ENCODE results near the gene IQGAP1. TPM values are rescaled to one million over a fixed set of nuclear protein-coding genes. Genes with fewer than 3 reads are reported as not detected.
A peak's percentile ranks its signal among the peaks of the same experiment; 100 is the strongest.

IQGAP1 gene
- total and polyA plus RNA-seq, 4 experiments from 2014 or later, result 86.1 to 132 (median 125) TPM

GRCh38 chr15:90441027-90441426 is 53.0 kb downstream of the IQGAP1 start:
- Mint-ChIP-seq H3K27me3 (no peaks in the 10 kb centered on the region), H3K9me3 (peaks cover 0 to 4% (median 0%) of the 10 kb centered on the region in 8 donors), H3K4me1 (peaks cover 14 to 25% (median 18%) of the 10 kb centered on the region in 4 donors), H3K36me3 (peaks cover 36 to 71% of the 10 kb centered on the region in 2 donors), H3K4me3 (no peak overlapping the region), H3K27ac (peak overlapping the region in 2 of 7 donors; percentile 24 to 41)
- Histone ChIP-seq H3K9me3 (ENCODE audit: control insufficient read depth in 1 of 2, low read length in 2 of 2) (no peaks in the 10 kb centered on the region), H3K4me1 (ENCODE audit: insufficient read depth, low read length) (peaks cover 5% of the 10 kb centered on the region), H3K27me3 (ENCODE audit: insufficient read depth, low read length) (no peaks in the 10 kb centered on the region), H3K27ac (ENCODE audit: low read depth, low read length) (no peak overlapping the region), H3K4me3 (ENCODE audit: low read length in 2 of 2) (no peak overlapping the region), H3K36me3 (ENCODE audit: insufficient read depth, low read length) (peaks cover 31% of the 10 kb centered on the region)
- DNase-seq, result no peak
- ChIA-PET CTCF (ENCODE audit: partially characterized antibody) (no interaction called here), POLR2A (ENCODE audit: partially characterized antibody) (no interaction called here)
- intact Hi-C loops (cut with micrococcal nuclease), result no loop called here

DNA sequence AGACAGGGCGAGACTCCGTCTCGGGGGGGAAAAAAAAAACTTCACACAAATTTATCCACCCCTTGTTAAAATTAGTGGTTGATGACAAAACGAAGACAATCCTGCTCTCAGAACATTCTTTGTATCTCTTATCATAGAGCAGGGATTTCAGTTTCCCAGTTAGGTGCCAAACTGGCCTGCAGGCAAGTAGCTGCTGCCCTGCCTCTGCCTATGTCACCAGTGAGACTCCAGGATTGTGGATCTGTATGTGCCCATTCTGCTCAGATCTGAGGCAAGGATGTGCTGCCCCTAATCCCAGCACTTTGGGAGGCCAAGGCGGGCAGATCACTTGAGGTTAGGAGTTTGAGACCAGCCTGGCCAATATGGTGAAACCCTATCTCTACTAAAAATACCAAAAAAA is 54.4 kb downstream of the IQGAP1 start:
- Mint-ChIP-seq H3K9me3 (peaks cover 0 to 4% (median 0%) of the 10 kb centered on the region in 8 donors), H3K4me1 (peaks cover 5 to 15% (median 13%) of the 10 kb centered on the region in 4 donors), H3K36me3 (peaks cover 31 to 68% of the 10 kb centered on the region in 2 donors), H3K4me3 (no peak overlapping the region), H3K27me3 (no peaks in the 10 kb centered on the region), H3K27ac (no peak overlapping the region)
- peaks cover 30% of the 10 kb centered on the region for H3K36me3 ChIP-seq (ENCODE audit: insufficient read depth, low read length)
- H3K27ac ChIP-seq (ENCODE audit: low read depth, low read length), result no peak overlapping the region
- H3K27me3 ChIP-seq (ENCODE audit: insufficient read depth, low read length), result no peaks in the 10 kb centered on the region
- H3K4me3 ChIP-seq (ENCODE audit: low read length in 2 of 2), result no peak overlapping the region
- no peak for DNase-seq
- no peaks in the 10 kb centered on the region for H3K4me1 ChIP-seq (ENCODE audit: insufficient read depth, low read length)
- no peaks in the 10 kb centered on the region for H3K9me3 ChIP-seq (ENCODE audit: control insufficient read depth in 1 of 2, low read length in 2 of 2)
- CTCF ChIA-PET (ENCODE audit: partially characterized antibody), result interaction anchor here (1.1 kb wide), 1 partner anchor 80 kb away, joined by 5 read pairs; no protein-coding TSS in a partner anchor
- intact Hi-C loops (cut with micrococcal nuclease), result no loop called here
- POLR2A ChIA-PET (ENCODE audit: partially characterized antibody), result no interaction called here

GRCh38 chr15:90449206-90449735 is 61.2 kb downstream of the IQGAP1 start:
- Mint-ChIP-seq H3K27ac (peak overlapping the region in 1 of 7 donors; percentile 7), H3K27me3 (no peaks in the 10 kb centered on the region), H3K4me3 (no peak overlapping the region), H3K9me3 (no peaks in the 10 kb centered on the region), H3K36me3 (peaks cover 68 to 84% of the 10 kb centered on the region in 2 donors), H3K4me1 (peaks cover 0 to 13% (median 3%) of the 10 kb centered on the region in 4 donors)
- Histone ChIP-seq H3K27ac (ENCODE audit: low read depth, low read length) (no peak overlapping the region), H3K4me1 (ENCODE audit: insufficient read depth, low read length) (no peaks in the 10 kb centered on the region), H3K9me3 (ENCODE audit: control insufficient read depth in 1 of 2, low read length in 2 of 2) (no peaks in the 10 kb centered on the region), H3K4me3 (ENCODE audit: low read length in 2 of 2) (no peak overlapping the region), H3K27me3 (ENCODE audit: insufficient read depth, low read length) (no peaks in the 10 kb centered on the region), H3K36me3 (ENCODE audit: insufficient read depth, low read length) (peaks cover 56% of the 10 kb centered on the region)
- DNase-seq, result no peak
- CTCF ChIA-PET (ENCODE audit: partially characterized antibody), result interaction anchor here (0.6 to 2.5 kb wide), 5 partner anchors 10 to 155 kb away, joined by 3 to 17 read pairs (median 3); no protein-coding TSS in a partner anchor
- intact Hi-C loops (cut with micrococcal nuclease), result no loop called here
- POLR2A ChIA-PET (ENCODE audit: partially characterized antibody), result no interaction called here

GRCh38 chr15:90451053-90451850 is 63.2 kb downstream of the IQGAP1 start:
- intact Hi-C loops (cut with micrococcal nuclease), result no loop called here
- Histone ChIP-seq H3K9me3 (ENCODE audit: control insufficient read depth in 1 of 2, low read length in 2 of 2) (no peaks in the 10 kb centered on the region), H3K36me3 (ENCODE audit: insufficient read depth, low read length) (peaks cover 75% of the 10 kb centered on the region), H3K4me1 (ENCODE audit: insufficient read depth, low read length) (no peaks in the 10 kb centered on the region), H3K4me3 (ENCODE audit: low read length in 2 of 2) (no peak overlapping the region), H3K27me3 (ENCODE audit: insufficient read depth, low read length) (no peaks in the 10 kb centered on the region), H3K27ac (ENCODE audit: low read depth, low read length) (no peak overlapping the region)
- DNase-seq, result no peak
- Mint-ChIP-seq H3K36me3 (peaks cover 74 to 92% of the 10 kb centered on the region in 2 donors), H3K4me1 (peaks cover 0 to 9% (median 2%) of the 10 kb centered on the region in 4 donors), H3K27ac (peak overlapping the region in 2 of 7 donors; percentile 48 to 68), H3K4me3 (no peak overlapping the region), H3K9me3 (no peaks in the 10 kb centered on the region), H3K27me3 (no peaks in the 10 kb centered on the region)
- ChIA-PET CTCF (ENCODE audit: partially characterized antibody) (interaction anchor here (0.7 to 1.8 kb wide), 5 partner anchors 15 to 131 kb away, joined by 3 to 5 read pairs (median 3); no protein-coding TSS in a partner anchor), POLR2A (ENCODE audit: partially characterized antibody) (interaction anchor here (1.5 kb wide), 1 partner anchor 63 kb away, joined by 5 read pairs; the partner anchor contains the start of gene IQGAP1)

- Histone ChIP-seq H3K4me3 (ENCODE audit: low read length in 2 of 2) (no peak overlapping the region), H3K4me1 (ENCODE audit: insufficient read depth, low read length) (no peaks in the 10 kb centered on the region), H3K36me3 (ENCODE audit: insufficient read depth, low read length) (peaks cover 60% of the 10 kb centered on the region), H3K27me3 (ENCODE audit: insufficient read depth, low read length) (no peaks in the 10 kb centered on the region), H3K9me3 (ENCODE audit: control insufficient read depth in 1 of 2, low read length in 2 of 2) (no peaks in the 10 kb centered on the region), H3K27ac (ENCODE audit: low read depth, low read length) (no peak overlapping the region)
- no peak for DNase-seq
- intact Hi-C loops (cut with micrococcal nuclease), result no loop called here
- Mint-ChIP-seq H3K9me3 (no peaks in the 10 kb centered on the region), H3K36me3 (peaks cover 77 to 90% of the 10 kb centered on the region in 2 donors), H3K27ac (peak overlapping the region in 1 of 7 donors; percentile 52), H3K4me1 (peaks cover 0 to 16% (median 8%) of the 10 kb centered on the region in 4 donors), H3K4me3 (no peak overlapping the region), H3K27me3 (no peaks in the 10 kb centered on the region)
- ChIA-PET POLR2A (ENCODE audit: partially characterized antibody) (no interaction called here), CTCF (ENCODE audit: partially characterized antibody) (no interaction called here)
Measured at GRCh38 chr15:90456236-90456635, 68.2 kb downstream of the IQGAP1 start.

DNA sequence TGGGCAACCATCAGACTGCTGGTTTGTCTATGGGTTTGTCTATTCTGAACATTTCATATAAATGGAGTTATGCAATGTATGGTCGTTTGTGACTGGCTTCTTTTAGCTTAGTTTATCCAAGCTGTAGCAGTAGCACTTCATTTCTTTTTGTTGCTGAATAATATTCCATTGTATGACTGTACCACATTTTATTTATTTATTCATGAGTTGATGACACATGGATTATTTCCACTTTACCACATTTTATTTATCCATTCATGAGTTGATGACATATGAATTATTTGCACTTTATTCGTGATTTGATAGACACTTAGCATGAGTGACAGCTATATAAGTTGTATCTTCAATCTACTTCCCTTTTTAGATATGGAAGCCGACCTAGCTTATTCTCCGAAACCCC is 70.0 kb downstream of the IQGAP1 start:
- Histone ChIP-seq H3K4me3 (ENCODE audit: low read length in 2 of 2) (no peak overlapping the region), H3K9me3 (ENCODE audit: control insufficient read depth in 1 of 2, low read length in 2 of 2) (no peaks in the 10 kb centered on the region), H3K36me3 (ENCODE audit: insufficient read depth, low read length) (peaks cover 48% of the 10 kb centered on the region), H3K27me3 (ENCODE audit: insufficient read depth, low read length) (no peaks in the 10 kb centered on the region), H3K27ac (ENCODE audit: low read depth, low read length) (no peak overlapping the region), H3K4me1 (ENCODE audit: insufficient read depth, low read length) (no peaks in the 10 kb centered on the region)
- ChIA-PET CTCF (ENCODE audit: partially characterized antibody) (interaction anchor here (1.0 to 1.1 kb wide), 3 partner anchors 24 to 97 kb away, joined by 4 to 7 read pairs (median 4); no protein-coding TSS in a partner anchor), POLR2A (ENCODE audit: partially characterized antibody) (interaction anchor here (0.8 kb wide), 1 partner anchor 70 kb away, joined by 3 read pairs; the partner anchor contains the start of gene IQGAP1)
- intact Hi-C loops (cut with micrococcal nuclease), result no loop called here
- no peak for DNase-seq
- peaks cover 5 to 14% (median 10%) of the 10 kb centered on the region in 4 donors for H3K4me1 Mint-ChIP-seq
- peak overlapping the region in 1 of 7 donors; percentile 65 for H3K27ac Mint-ChIP-seq
- peaks cover 67 to 82% of the 10 kb centered on the region in 2 donors for H3K36me3 Mint-ChIP-seq
- no peaks in the 10 kb centered on the region for H3K27me3 Mint-ChIP-seq
- no peak overlapping the region for H3K4me3 Mint-ChIP-seq
- no peaks in the 10 kb centered on the region for H3K9me3 Mint-ChIP-seq

- H3K4me3 ChIP-seq (ENCODE audit: low read length in 2 of 2), result no peak overlapping the region
- no peaks in the 10 kb centered on the region for H3K9me3 Mint-ChIP-seq
- no peak overlapping the region for H3K4me3 Mint-ChIP-seq
- H3K27me3 ChIP-seq (ENCODE audit: insufficient read depth, low read length), result no peaks in the 10 kb centered on the region
- intact Hi-C loops (cut with micrococcal nuclease), result no loop called here
- no peak overlapping the region for H3K27ac ChIP-seq (ENCODE audit: low read depth, low read length)
- H3K36me3 Mint-ChIP-seq, result peaks cover 54 to 80% of the 10 kb centered on the region in 2 donors
- POLR2A ChIA-PET (ENCODE audit: partially characterized antibody), result no interaction called here
- H3K27me3 Mint-ChIP-seq, result no peaks in the 10 kb centered on the region
- H3K36me3 ChIP-seq (ENCODE audit: insufficient read depth, low read length), result peaks cover 43% of the 10 kb centered on the region
- H3K9me3 ChIP-seq (ENCODE audit: control insufficient read depth in 1 of 2, low read length in 2 of 2), result no peaks in the 10 kb centered on the region
- CTCF ChIA-PET (ENCODE audit: partially characterized antibody), result interaction anchor here (1.0 to 1.3 kb wide), 4 partner anchors 21 to 139 kb away, joined by 3 to 5 read pairs (median 5); no protein-coding TSS in a partner anchor
- peaks cover 5 to 12% (median 10%) of the 10 kb centered on the region in 4 donors for H3K4me1 Mint-ChIP-seq
- DNase-seq, result no peak
- no peaks in the 10 kb centered on the region for H3K4me1 ChIP-seq (ENCODE audit: insufficient read depth, low read length)
- H3K27ac Mint-ChIP-seq, result peak overlapping the region in 3 of 7 donors; percentile 12 to 59 (median 26)
Measured at GRCh38 chr15:90459368-90459767, 71.3 kb downstream of the IQGAP1 start.

Measured in CD4-positive, alpha-beta memory T cell (primary cell).